Lower leg skin (tissue), 4 donors: ENCODE measurements around the gene POLR1C. TPM values are rescaled to one million over a fixed set of nuclear protein-coding genes. Genes with fewer than 3 reads are reported as not detected.
A peak's percentile ranks its signal among the peaks of the same experiment; 100 is the strongest.

Experiments
- DNase-seq, 2 donors: peaks; one replicate each; pipeline ENCODE4 v3.0.0-alpha.2; 2019; ENCODE audit warnings: low spot score in 2 of 2
- H3K4me3 ChIP-seq: fragments of 200-600 bp; sonication (generic); 2 replicates; pipeline ENCODE4 v1.5.1; 2017; ENCODE audit warnings: mild to moderate bottlenecking, low read depth; ENCODE audit not compliant: poor library complexity, severe bottlenecking
- POLR2A ChIP-seq, 2 donors: fragments of 450-650 bp; IDR thresholded peaks; one replicate each; pipeline ENCODE4 v1.6.1; 2016 to 2017; ENCODE audit warnings: antibody characterized with exemption in 2 of 2, mild to moderate bottlenecking in 1 of 2, moderate library complexity in 1 of 2
- WGBS, 2 donors: methylation state at CpG; one replicate each; pipeline ENCODE4 v1.1.5; 2018; 5-methylcytosine and 5-hydroxymethylcytosine counted together
- intact Hi-C: fragments of 100-400 bp; cut with DNase I; formaldehyde crosslinking; loops from one replicate; pipeline ENCODE4 v1.15.0; 2023; ENCODE audit warnings: low total_unique reads
- total RNA-seq, 4 donors: library from RNA; depleted of rRNA; stranded (reverse); fragments of >200 nt; gene quantifications; one replicate each; pipeline ENCODE4 v1.1.0, GENCODE V29; 2016
- TF ChIP-seq, protein P1 (sequence below), 3 donors: fragments of 450-650 bp; IDR thresholded peaks; one replicate each; pipeline ENCODE4 v1.5.1; 2016; ENCODE audit warnings: antibody characterized with exemption in 3 of 3, mild to moderate bottlenecking in 3 of 3, moderate library complexity in 2 of 3

POLR1C gene
- total RNA-seq, 4 donors from 2014 or later = 29.7 to 38.0 (median 32.4) TPM

DNA sequence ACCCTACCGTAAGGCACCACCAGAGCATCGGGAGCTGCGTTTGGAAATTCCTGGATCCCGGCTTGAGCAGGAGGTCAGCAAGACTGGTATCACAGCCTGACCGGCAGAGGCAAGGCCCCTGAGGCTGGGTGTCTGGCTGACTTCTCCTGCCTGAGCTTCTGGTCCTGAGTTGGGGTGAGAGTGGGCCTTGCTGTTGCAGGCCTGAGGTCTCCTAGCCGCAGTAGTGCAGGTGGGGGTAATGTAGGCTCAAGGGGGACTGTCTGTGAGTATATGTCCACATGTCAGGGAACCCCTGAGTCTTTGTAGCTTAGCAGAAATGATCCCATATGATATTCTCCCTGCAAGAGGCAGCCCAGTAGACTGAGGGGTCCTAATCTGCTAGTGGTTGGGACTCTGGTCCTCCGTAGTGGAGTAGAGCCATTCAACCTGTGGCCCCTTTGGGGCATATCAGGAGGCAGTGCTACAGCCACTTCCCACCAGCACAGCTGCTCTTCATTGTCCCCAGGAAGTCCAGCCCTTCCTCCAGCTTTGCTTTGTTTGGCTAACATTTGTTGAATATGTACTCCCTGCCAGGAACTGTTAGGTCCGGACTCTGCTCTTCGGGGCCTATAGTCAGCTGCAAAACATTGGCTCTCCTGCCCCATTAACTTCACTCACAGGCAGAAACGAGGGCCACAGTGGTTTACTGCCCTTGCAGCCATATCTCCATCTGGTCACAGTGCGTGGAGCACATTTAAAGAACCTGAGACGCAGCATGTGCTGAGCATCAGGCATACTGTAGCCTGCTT lies 17.7 kb upstream of the POLR1C start:
- intact Hi-C loops = no loop called here
- no peak for TF ChIP-seq POLR2A (IDR thresholded peaks at IDR 0.05)
- TF ChIP-seq, protein P1, sequence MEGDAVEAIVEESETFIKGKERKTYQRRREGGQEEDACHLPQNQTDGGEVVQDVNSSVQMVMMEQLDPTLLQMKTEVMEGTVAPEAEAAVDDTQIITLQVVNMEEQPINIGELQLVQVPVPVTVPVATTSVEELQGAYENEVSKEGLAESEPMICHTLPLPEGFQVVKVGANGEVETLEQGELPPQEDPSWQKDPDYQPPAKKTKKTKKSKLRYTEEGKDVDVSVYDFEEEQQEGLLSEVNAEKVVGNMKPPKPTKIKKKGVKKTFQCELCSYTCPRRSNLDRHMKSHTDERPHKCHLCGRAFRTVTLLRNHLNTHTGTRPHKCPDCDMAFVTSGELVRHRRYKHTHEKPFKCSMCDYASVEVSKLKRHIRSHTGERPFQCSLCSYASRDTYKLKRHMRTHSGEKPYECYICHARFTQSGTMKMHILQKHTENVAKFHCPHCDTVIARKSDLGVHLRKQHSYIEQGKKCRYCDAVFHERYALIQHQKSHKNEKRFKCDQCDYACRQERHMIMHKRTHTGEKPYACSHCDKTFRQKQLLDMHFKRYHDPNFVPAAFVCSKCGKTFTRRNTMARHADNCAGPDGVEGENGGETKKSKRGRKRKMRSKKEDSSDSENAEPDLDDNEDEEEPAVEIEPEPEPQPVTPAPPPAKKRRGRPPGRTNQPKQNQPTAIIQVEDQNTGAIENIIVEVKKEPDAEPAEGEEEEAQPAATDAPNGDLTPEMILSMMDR (IDR thresholded peaks at IDR 0.05) = no peak
- no peak overlapping the region for H3K4me3 ChIP-seq
- peak in 1 of 2 donors; percentile 63 for DNase-seq
- 71 to 84% methylated on average over 11 to 12 of the region's 12 CpGs for WGBS, 2 donors

- no peak overlapping the region for H3K4me3 ChIP-seq
- 94 to 100% methylated on average over 3 of the region's 3 CpGs for WGBS, 2 donors
- no peak for TF ChIP-seq POLR2A (IDR thresholded peaks at IDR 0.05)
- TF ChIP-seq, protein P1 (IDR thresholded peaks at IDR 0.05) = no peak
- intact Hi-C loops = loop anchor here (10.0 kb wide), 1 partner anchor 146 kb away; no protein-coding TSS in a partner anchor
- no peak for DNase-seq
Observed at GRCh38 chr6:43500921-43501320, 16.0 kb upstream of the POLR1C start.

GRCh38 chr6:43502666-43503065 lies 14.2 kb upstream of the POLR1C start:
- TF ChIP-seq, protein P1 (IDR thresholded peaks at IDR 0.05) = no peak
- TF ChIP-seq POLR2A (IDR thresholded peaks at IDR 0.05) = no peak
- DNase-seq = no peak
- 79 to 82% methylated on average over 4 of the region's 4 CpGs for WGBS, 2 donors
- intact Hi-C loops = loop anchor here (10.0 kb wide), 1 partner anchor 148 kb away; no protein-coding TSS in a partner anchor
- H3K4me3 ChIP-seq = no peak overlapping the region

GRCh38 chr6:43503443-43503842 lies 13.4 kb upstream of the POLR1C start:
- DNase-seq = no peak
- intact Hi-C loops = loop anchor here (10.0 kb wide), 1 partner anchor 149 kb away; no protein-coding TSS in a partner anchor
- no peak for TF ChIP-seq POLR2A (IDR thresholded peaks at IDR 0.05)
- TF ChIP-seq, protein P1 (IDR thresholded peaks at IDR 0.05) = no peak
- no peak overlapping the region for H3K4me3 ChIP-seq
- WGBS, 2 donors = 83 to 85% methylated on average over 7 to 8 of the region's 8 CpGs

DNA sequence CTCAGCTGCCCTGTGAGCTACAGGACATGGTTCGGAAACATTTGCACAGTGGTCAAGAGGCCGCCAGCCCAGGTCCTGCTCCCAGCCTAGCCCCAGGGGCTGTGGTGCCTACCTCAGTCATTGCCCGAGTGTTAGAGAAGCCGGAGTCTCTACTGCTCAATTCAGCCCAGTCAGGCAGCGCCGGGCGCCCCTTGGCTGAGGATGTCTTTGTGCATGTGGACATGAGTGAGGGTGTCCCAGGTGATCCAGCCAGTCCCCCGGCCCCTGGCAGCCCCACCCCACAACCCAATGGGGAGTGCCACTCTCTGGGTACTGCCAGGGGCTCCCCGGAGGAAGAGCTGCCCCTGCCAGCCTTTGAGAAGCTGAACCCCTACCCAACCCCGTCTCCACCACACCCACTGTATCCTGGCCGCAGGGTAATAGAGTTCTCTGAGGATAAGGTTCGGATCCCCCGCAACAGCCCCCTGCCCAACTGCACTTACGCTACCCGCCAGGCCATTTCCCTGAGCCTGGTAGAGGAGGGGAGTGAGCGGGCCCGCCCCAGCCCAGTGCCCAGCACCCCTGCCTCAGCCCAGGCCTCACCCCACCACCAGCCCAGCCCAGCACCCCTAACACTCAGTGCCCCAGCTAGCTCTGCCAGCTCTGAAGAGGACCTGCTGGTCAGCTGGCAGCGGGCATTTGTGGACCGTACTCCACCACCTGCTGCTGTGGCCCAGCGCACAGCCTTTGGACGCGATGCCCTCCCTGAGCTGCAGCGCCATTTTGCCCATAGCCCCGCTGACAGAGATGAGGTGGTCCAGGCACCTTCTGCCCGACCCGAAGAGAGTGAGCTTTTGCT lies 11.9 kb upstream of the POLR1C start:
- WGBS, 2 donors = 90 to 93% methylated on average over 23 to 24 of the region's 26 CpGs
- no peak overlapping the region for H3K4me3 ChIP-seq
- intact Hi-C loops = loop anchor here (5.0 to 10.0 kb wide), 3 partner anchors 53 to 243 kb away; no protein-coding TSS in a partner anchor
- DNase-seq = no peak
- TF ChIP-seq, protein P1 (IDR thresholded peaks at IDR 0.05) = no peak
- no peak for TF ChIP-seq POLR2A (IDR thresholded peaks at IDR 0.05)
